Mesendoderm (in vitro differentiated cells): ENCODE measurements around the gene DNAL4.

Experiments used
- DNase-seq: peaks from one replicate; pipeline ENCODE4 v3.0.0; 2013
- H2AK5ac ChIP-seq: 2 replicates; pipeline ENCODE4 v1.6.1; 2013; ENCODE audit warnings: low read length, inconsistent platforms
- H2BK120ac ChIP-seq: 2 replicates; pipeline ENCODE4 v1.6.1; 2013; ENCODE audit warnings: low read depth, mild to moderate bottlenecking, low read length, moderate library complexity, mixed read lengths
- H2BK15ac ChIP-seq: replicated peaks from 2 replicates; pipeline ENCODE4 v1.6.1; 2013; ENCODE audit warnings: low read depth, mild to moderate bottlenecking, moderate library complexity
- H2BK5ac ChIP-seq: 2 replicates; pipeline ENCODE4 v1.6.1; 2013; ENCODE audit warnings: low read length, inconsistent platforms
- H3K18ac ChIP-seq: 2 replicates; pipeline ENCODE4 v1.6.1; 2013; ENCODE audit warnings: mild to moderate bottlenecking, low read length, mixed read lengths
- H3K23ac ChIP-seq: one replicate; pipeline ENCODE4 v1.6.1; 2013; ENCODE audit warnings: low read length
- H3K27ac ChIP-seq: 2 replicates; pipeline ENCODE4 v1.5.1; 2013; ENCODE audit warnings: low read depth, mild to moderate bottlenecking, inconsistent platforms, low read length, moderate library complexity
- H3K27me3 ChIP-seq: 2 replicates; pipeline ENCODE4 v1.6.1; 2013; ENCODE audit warnings: low read length, control low read depth, mild to moderate bottlenecking, inconsistent platforms; ENCODE audit not compliant: insufficient read depth, poor library complexity
- H3K36me3 ChIP-seq: 2 replicates; pipeline ENCODE4 v1.6.1; 2013; ENCODE audit warnings: low read length, inconsistent platforms; ENCODE audit not compliant: control insufficient read depth, insufficient read depth
- H3K4ac ChIP-seq: one replicate; pipeline ENCODE4 v1.6.1; 2013; ENCODE audit warnings: low read depth, mild to moderate bottlenecking, low read length, moderate library complexity
- H3K4me1 ChIP-seq: 2 replicates; pipeline ENCODE4 v1.6.1; 2013; ENCODE audit warnings: low read depth, low read length, inconsistent platforms; ENCODE audit not compliant: control insufficient read depth
- H3K4me2 ChIP-seq: 2 replicates; pipeline ENCODE4 v1.6.1; 2013; ENCODE audit warnings: low read length
- H3K4me3 ChIP-seq: 2 replicates; pipeline ENCODE4 v1.5.1; 2013; ENCODE audit warnings: mild to moderate bottlenecking, low read length
- H3K56ac ChIP-seq: one replicate; pipeline ENCODE4 v1.6.1; 2013; ENCODE audit warnings: low read length
- H3K79me1 ChIP-seq: 2 replicates; pipeline ENCODE4 v1.6.1; 2013; ENCODE audit warnings: low read length, inconsistent platforms
- H3K79me2 ChIP-seq: 2 replicates; pipeline ENCODE4 v1.6.1; 2013; ENCODE audit warnings: mild to moderate bottlenecking, low read length; ENCODE audit not compliant: control insufficient read depth, insufficient read depth
- H3K9ac ChIP-seq: 2 replicates; pipeline ENCODE4 v1.6.1; 2013; ENCODE audit warnings: low read length, inconsistent platforms
- H4K5ac ChIP-seq: one replicate; pipeline ENCODE4 v1.6.1; 2013; ENCODE audit warnings: low read length
- H4K8ac ChIP-seq: one replicate; pipeline ENCODE4 v1.6.1; 2013; ENCODE audit warnings: low read depth, mild to moderate bottlenecking, control low read depth, low read length, moderate library complexity
- WGBS: extraction: QIAGEN DNeasy Blood & Tissue Kit; methylation state at CpG from one replicate; pipeline ENCODE4 v1.1.7; 2013; ENCODE audit warnings: low lambda C conversion rate, missing lambda C conversion rate; ENCODE audit not compliant: insufficient coverage; ENCODE audit errors: extremely low coverage; 5-methylcytosine and 5-hydroxymethylcytosine counted together

The DNAL4 gene

GRCh38 chr22:38750638-38751037, 43.3 kb downstream of the DNAL4 start:
- Histone ChIP-seq H3K27me3 (no peaks in the 10 kb centered on the region), H2AK5ac (no peak overlapping the region), H3K18ac (no peak overlapping the region), H4K8ac (no peak overlapping the region), H3K79me2 (no peaks in the 10 kb centered on the region), H3K4me2 (no peak overlapping the region), H3K27ac (no peak overlapping the region), H3K79me1 (no peaks in the 10 kb centered on the region), H3K4ac (no peak overlapping the region), H3K9ac (no peak overlapping the region), H3K23ac (no peak overlapping the region), H2BK120ac (no peak overlapping the region), H4K5ac (no peak overlapping the region), H3K4me3 (no peak overlapping the region), H3K36me3 (no peaks in the 10 kb centered on the region), H3K4me1 (peaks cover 3% of the 10 kb centered on the region), H2BK5ac (no peak overlapping the region), H3K56ac (no peak overlapping the region), H2BK15ac (no peak overlapping the region)
- no peak for DNase-seq
- WGBS, result no CpG with 5 or more reads among the region's 17 CpGs

- Histone ChIP-seq H3K4me2 (no peak overlapping the region), H2BK120ac (no peak overlapping the region), H2AK5ac (no peak overlapping the region), H3K9ac (no peak overlapping the region), H3K79me2 (no peaks in the 10 kb centered on the region), H3K23ac (no peak overlapping the region), H3K4me1 (peaks cover 3% of the 10 kb centered on the region), H4K5ac (no peak overlapping the region), H3K79me1 (no peaks in the 10 kb centered on the region), H3K56ac (no peak overlapping the region), H3K4ac (no peak overlapping the region), H2BK5ac (no peak overlapping the region), H3K4me3 (no peak overlapping the region), H3K27ac (no peak overlapping the region), H3K18ac (no peak overlapping the region), H3K36me3 (peaks cover 3% of the 10 kb centered on the region), H2BK15ac (no peak overlapping the region), H4K8ac (no peak overlapping the region), H3K27me3 (no peaks in the 10 kb centered on the region)
- WGBS, result no CpG with 5 or more reads among the region's 14 CpGs
- DNase-seq, result no peak
These were observed 43.8 kb downstream of the DNAL4 start for GRCh38 chr22:38750104-38750503.

GRCh38 chr22:38748487-38749136, 45.3 kb downstream of the DNAL4 start:
- H3K4me1 ChIP-seq, result no peaks in the 10 kb centered on the region
- H2BK15ac ChIP-seq, result no peak overlapping the region
- H3K9ac ChIP-seq, result no peak overlapping the region
- no peaks in the 10 kb centered on the region for H3K79me1 ChIP-seq
- no peak overlapping the region for H3K56ac ChIP-seq
- H3K4me2 ChIP-seq, result no peak overlapping the region
- no peak overlapping the region for H4K5ac ChIP-seq
- H2BK5ac ChIP-seq, result no peak overlapping the region
- H3K79me2 ChIP-seq, result no peaks in the 10 kb centered on the region
- H3K27ac ChIP-seq, result no peak overlapping the region
- H3K4ac ChIP-seq, result no peak overlapping the region
- no peak for DNase-seq
- peaks cover 3% of the 10 kb centered on the region for H3K36me3 ChIP-seq
- H2AK5ac ChIP-seq, result no peak overlapping the region
- no CpG with 5 or more reads among the region's 14 CpGs for WGBS
- H3K18ac ChIP-seq, result no peak overlapping the region
- H3K4me3 ChIP-seq, result no peak overlapping the region
- no peak overlapping the region for H2BK120ac ChIP-seq
- H4K8ac ChIP-seq, result no peak overlapping the region
- H3K27me3 ChIP-seq, result no peaks in the 10 kb centered on the region
- no peak overlapping the region for H3K23ac ChIP-seq

- no peaks in the 10 kb centered on the region for H3K79me1 ChIP-seq
- no peak overlapping the region for H2BK15ac ChIP-seq
- no peaks in the 10 kb centered on the region for H3K79me2 ChIP-seq
- peaks cover 3% of the 10 kb centered on the region for H3K36me3 ChIP-seq
- WGBS, result no CpG with 5 or more reads among the region's 14 CpGs
- H3K23ac ChIP-seq, result no peak overlapping the region
- no peak for DNase-seq
- H3K18ac ChIP-seq, result no peak overlapping the region
- H4K5ac ChIP-seq, result no peak overlapping the region
- H4K8ac ChIP-seq, result no peak overlapping the region
- H2BK120ac ChIP-seq, result no peak overlapping the region
- no peak overlapping the region for H3K4me2 ChIP-seq
- H3K27me3 ChIP-seq, result no peaks in the 10 kb centered on the region
- no peak overlapping the region for H3K4ac ChIP-seq
- H3K9ac ChIP-seq, result no peak overlapping the region
- no peak overlapping the region for H2AK5ac ChIP-seq
- no peak overlapping the region for H3K4me3 ChIP-seq
- no peak overlapping the region for H2BK5ac ChIP-seq
- H3K27ac ChIP-seq, result no peak overlapping the region
- H3K4me1 ChIP-seq, result no peaks in the 10 kb centered on the region
- H3K56ac ChIP-seq, result no peak overlapping the region
These were observed 48.1 kb downstream of the DNAL4 start for GRCh38 chr22:38745676-38746460.

DNA sequence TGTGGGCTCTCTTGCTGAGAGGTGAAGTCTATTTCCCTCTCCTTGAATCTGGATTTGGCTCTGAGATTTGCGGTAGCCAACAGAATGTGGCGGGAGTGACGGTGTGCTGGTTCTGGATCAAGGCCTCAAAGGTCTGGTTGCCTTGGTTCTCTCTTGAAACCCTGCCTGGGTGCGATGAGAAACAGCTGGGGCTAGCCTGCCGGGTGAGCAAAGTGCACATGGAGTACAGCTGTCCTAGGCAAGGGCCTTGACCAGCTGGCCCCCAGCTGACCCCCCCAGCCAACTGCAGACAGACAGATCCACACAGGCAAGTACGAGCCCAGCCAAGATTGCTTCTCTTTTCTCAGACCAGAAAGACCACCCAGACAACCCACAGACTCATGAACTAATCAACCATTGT, 49.0 kb downstream of the DNAL4 start:
- Histone ChIP-seq H3K18ac (no peak overlapping the region), H3K9ac (no peak overlapping the region), H3K4ac (no peak overlapping the region), H2BK5ac (no peak overlapping the region), H4K8ac (no peak overlapping the region), H3K79me2 (no peaks in the 10 kb centered on the region), H3K4me2 (no peak overlapping the region), H3K23ac (no peak overlapping the region), H3K4me1 (no peaks in the 10 kb centered on the region), H3K4me3 (no peak overlapping the region), H2BK15ac (no peak overlapping the region), H4K5ac (no peak overlapping the region), H3K36me3 (peaks cover 3% of the 10 kb centered on the region), H3K27ac (no peak overlapping the region), H3K27me3 (no peaks in the 10 kb centered on the region), H3K56ac (no peak overlapping the region), H2BK120ac (no peak overlapping the region), H3K79me1 (no peaks in the 10 kb centered on the region), H2AK5ac (no peak overlapping the region)
- WGBS, result no CpG with 5 or more reads among the region's 6 CpGs
- no peak for DNase-seq
